ENCODE results near the gene GLDC. TPM values are rescaled to one million over a fixed set of nuclear protein-coding genes. Genes with fewer than 3 reads are reported as not detected.

Gene GLDC
- total and polyA plus RNA-seq, 2 donors (not counting 1 experiment from before 2014, with no cell fraction given), result 0.71 to 0.86 TPM

- Mint-ChIP-seq H3K9me3 (ENCODE audit: insufficient read depth) (no peaks in the 10 kb centered on the region), H3K4me3 (peak overlapping the region; percentile 90), H3K27me3 (peaks cover 60% of the 10 kb centered on the region), H3K27ac (no peak overlapping the region), H3K4me1 (peaks cover 29% of the 10 kb centered on the region)
- H3K4me1 ChIP-seq (ENCODE audit: control insufficient read depth in 2 of 2, insufficient read depth in 2 of 2, low read length in 2 of 2), result peaks cover 21 to 23% of the 10 kb centered on the region in 2 donors
- no peaks in the 10 kb centered on the region for H3K36me3 ChIP-seq (replicated peaks in 1 of 2; ENCODE audit: control extremely low read depth in 1 of 2, control insufficient read depth in 1 of 2, extremely low read depth in 1 of 2, insufficient read depth in 2 of 2, low read length in 1 of 2)
- ChIA-PET CTCF (interaction anchor here (0.6 to 2.4 kb wide), 4 partner anchors 22 to 220 kb away, joined by 3 to 7 read pairs (median 4); no protein-coding TSS in a partner anchor), POLR2A (no interaction called here)
- peak; percentile 60 for DNase-seq
- 5% methylated on average over 24 of the region's 26 CpGs for WGBS (ENCODE audit: insufficient coverage)
- H3K9me3 ChIP-seq (ENCODE audit: control extremely low read depth in 1 of 3, control insufficient read depth in 2 of 3, insufficient read depth in 1 of 3, low read length in 2 of 3), result no peaks in the 10 kb centered on the region
- no peak for TF ChIP-seq EZH2 (IDR thresholded peaks at IDR 0.05; ENCODE audit: borderline replicate concordance, insufficient read depth, low read depth, low read length, poor library complexity, severe bottlenecking)
- no peak for TF ChIP-seq CTCF (IDR thresholded peaks at IDR 0.05)
- intact Hi-C loops (cut with micrococcal nuclease), result loop anchor here (1.0 kb wide), 1 partner anchor 37 kb away; no protein-coding TSS in a partner anchor
- H3K27me3 ChIP-seq (replicated peaks in 1 of 4; ENCODE audit: control extremely low read depth in 1 of 4, control insufficient read depth in 3 of 4, insufficient read depth in 4 of 4, low read length in 3 of 4), result peaks cover 0 to 43% (median 24%) of the 10 kb centered on the region in 4 experiments
- ATAC-seq (ENCODE audit: low read depth), result no peak
- H3K4me3 ChIP-seq (ENCODE audit: control extremely low read depth in 1 of 5, extremely low read depth in 1 of 5, insufficient read depth in 1 of 5, low read depth in 2 of 5, low read length in 4 of 5), result peak overlapping the region; percentile 18 to 57 (median 40)
- H3K4me2 ChIP-seq (replicated peaks; ENCODE audit: low read depth, low read length, poor library complexity, severe bottlenecking), result peak overlapping the region; percentile 89
- peak overlapping the region; percentile 72 for H2AFZ ChIP-seq (ENCODE audit: insufficient read depth, low read depth, low read length, poor library complexity, severe bottlenecking)
- H3K27ac ChIP-seq (ENCODE audit: low read length in 2 of 2), result no peak overlapping the region
- no peaks in the 10 kb centered on the region for H4K20me1 ChIP-seq (ENCODE audit: control insufficient read depth, insufficient read depth, low read length, poor library complexity, severe bottlenecking)
- no peaks in the 10 kb centered on the region for H3K79me2 ChIP-seq (ENCODE audit: control insufficient read depth, insufficient read depth, low read length)
- peak overlapping the region; percentile 70 for H3K9ac ChIP-seq (ENCODE audit: low read length)
Measured at GRCh38 chr9:6644346-6645104, 1.0 kb downstream of the GLDC start.

GRCh38 chr9:6641961-6642360, 3.6 kb downstream of the GLDC start:
- H3K27ac ChIP-seq (ENCODE audit: low read length in 2 of 2), result no peak overlapping the region
- H3K4me1 Mint-ChIP-seq, result peaks cover 35% of the 10 kb centered on the region
- H3K4me1 ChIP-seq (ENCODE audit: control insufficient read depth in 2 of 2, insufficient read depth in 2 of 2, low read length in 2 of 2), result peaks cover 21 to 23% of the 10 kb centered on the region in 2 donors
- TF ChIP-seq CTCF (IDR thresholded peaks at IDR 0.05), result no peak
- POLR2A ChIA-PET, result no interaction called here
- no peak overlapping the region for H3K4me3 ChIP-seq (ENCODE audit: control extremely low read depth in 1 of 5, extremely low read depth in 1 of 5, insufficient read depth in 1 of 5, low read depth in 2 of 5, low read length in 4 of 5)
- DNase-seq (no peak), ATAC-seq (ENCODE audit: low read depth) (no peak)
- no peaks in the 10 kb centered on the region for H3K36me3 ChIP-seq (replicated peaks in 1 of 2; ENCODE audit: control extremely low read depth in 1 of 2, control insufficient read depth in 1 of 2, extremely low read depth in 1 of 2, insufficient read depth in 2 of 2, low read length in 1 of 2)
- peaks cover 57% of the 10 kb centered on the region for H3K27me3 Mint-ChIP-seq
- H3K9ac ChIP-seq (ENCODE audit: low read length), result no peak overlapping the region
- H3K27ac Mint-ChIP-seq, result no peak overlapping the region
- H3K9me3 Mint-ChIP-seq (ENCODE audit: insufficient read depth), result no peaks in the 10 kb centered on the region
- 100% methylated on average over 1 of the region's 2 CpGs for WGBS (ENCODE audit: insufficient coverage)
- H3K9me3 ChIP-seq (ENCODE audit: control extremely low read depth in 1 of 3, control insufficient read depth in 2 of 3, insufficient read depth in 1 of 3, low read length in 2 of 3), result no peaks in the 10 kb centered on the region
- H2AFZ ChIP-seq (ENCODE audit: insufficient read depth, low read depth, low read length, poor library complexity, severe bottlenecking), result no peak overlapping the region
- H3K27me3 ChIP-seq (replicated peaks in 1 of 4; ENCODE audit: control extremely low read depth in 1 of 4, control insufficient read depth in 3 of 4, insufficient read depth in 4 of 4, low read length in 3 of 4), result peaks cover 0 to 40% (median 24%) of the 10 kb centered on the region in 4 experiments
- H3K4me2 ChIP-seq (replicated peaks; ENCODE audit: low read depth, low read length, poor library complexity, severe bottlenecking), result no peak overlapping the region
- H4K20me1 ChIP-seq (ENCODE audit: control insufficient read depth, insufficient read depth, low read length, poor library complexity, severe bottlenecking), result no peaks in the 10 kb centered on the region
- intact Hi-C loops (cut with micrococcal nuclease), result no loop called here
- H3K79me2 ChIP-seq (ENCODE audit: control insufficient read depth, insufficient read depth, low read length), result no peaks in the 10 kb centered on the region
- CTCF ChIA-PET, result interaction anchor here (0.5 to 0.6 kb wide), 2 partner anchors 60 to 286 kb away, joined by 4 to 5 read pairs; no protein-coding TSS in a partner anchor
- no peak overlapping the region for H3K4me3 Mint-ChIP-seq

All from B cell (primary cell).